ENCODE data around the gene CCDC116. TPM values are rescaled to one million over a fixed set of nuclear protein-coding genes. Genes with fewer than 3 reads are reported as not detected.

Gene CCDC116
- total and polyA plus RNA-seq, 4 donors: 0.37 to 0.74 (median 0.72) TPM

DNA sequence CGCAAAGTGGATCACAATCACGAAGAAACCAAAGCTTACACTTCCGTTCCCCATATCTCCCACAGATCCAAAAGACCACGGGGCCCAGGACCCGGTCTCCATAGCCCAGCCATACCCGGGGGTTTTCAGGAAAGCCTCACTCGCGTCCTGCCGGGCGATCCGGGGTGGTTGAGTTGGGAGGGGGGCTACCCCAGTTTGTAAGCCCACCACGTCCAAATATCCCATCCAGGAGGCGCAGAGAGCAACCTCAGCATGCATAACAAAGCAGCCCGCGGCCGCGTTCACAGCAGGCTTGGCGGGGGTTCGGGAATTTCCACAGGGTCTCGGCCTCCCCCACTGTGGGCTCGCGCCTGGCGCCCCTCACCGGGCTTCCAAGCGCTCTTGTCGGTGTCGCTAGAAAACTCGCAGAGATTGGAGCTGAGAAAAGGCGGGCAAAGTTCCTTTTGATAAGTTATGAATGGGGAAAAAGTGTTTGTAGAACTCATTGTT is 19.0 kb downstream of the CCDC116 start:
- Histone ChIP-seq H3K36me3 (ENCODE audit: control insufficient read depth in 4 of 4, insufficient read depth in 4 of 4, low read length in 4 of 4) (peaks cover 0 to 4% (median 2%) of the 10 kb centered on the region in 4 donors), H3K9ac (ENCODE audit: insufficient read depth in 1 of 2, low read length in 2 of 2) (peak overlapping the region in 1 of 2 donors; percentile 4), H3K27me3 (ENCODE audit: control insufficient read depth in 3 of 3, insufficient read depth in 3 of 3, low read length in 2 of 3) (no peaks in the 10 kb centered on the region), H3K4me3 (no peak overlapping the region), H3K4me1 (ENCODE audit: control insufficient read depth in 5 of 5, insufficient read depth in 5 of 5, low read length in 5 of 5) (peaks cover 4 to 24% (median 5%) of the 10 kb centered on the region in 5 donors), H3K27ac (ENCODE audit: low read depth in 1 of 2, low read length in 1 of 2) (peak overlapping the region; percentile 8 to 14), H3K9me3 (ENCODE audit: control insufficient read depth in 4 of 4, insufficient read depth in 3 of 4, low read length in 3 of 4) (no peaks in the 10 kb centered on the region)
- TF ChIP-seq, protein P1, sequence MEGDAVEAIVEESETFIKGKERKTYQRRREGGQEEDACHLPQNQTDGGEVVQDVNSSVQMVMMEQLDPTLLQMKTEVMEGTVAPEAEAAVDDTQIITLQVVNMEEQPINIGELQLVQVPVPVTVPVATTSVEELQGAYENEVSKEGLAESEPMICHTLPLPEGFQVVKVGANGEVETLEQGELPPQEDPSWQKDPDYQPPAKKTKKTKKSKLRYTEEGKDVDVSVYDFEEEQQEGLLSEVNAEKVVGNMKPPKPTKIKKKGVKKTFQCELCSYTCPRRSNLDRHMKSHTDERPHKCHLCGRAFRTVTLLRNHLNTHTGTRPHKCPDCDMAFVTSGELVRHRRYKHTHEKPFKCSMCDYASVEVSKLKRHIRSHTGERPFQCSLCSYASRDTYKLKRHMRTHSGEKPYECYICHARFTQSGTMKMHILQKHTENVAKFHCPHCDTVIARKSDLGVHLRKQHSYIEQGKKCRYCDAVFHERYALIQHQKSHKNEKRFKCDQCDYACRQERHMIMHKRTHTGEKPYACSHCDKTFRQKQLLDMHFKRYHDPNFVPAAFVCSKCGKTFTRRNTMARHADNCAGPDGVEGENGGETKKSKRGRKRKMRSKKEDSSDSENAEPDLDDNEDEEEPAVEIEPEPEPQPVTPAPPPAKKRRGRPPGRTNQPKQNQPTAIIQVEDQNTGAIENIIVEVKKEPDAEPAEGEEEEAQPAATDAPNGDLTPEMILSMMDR (IDR thresholded peaks at IDR 0.05; ENCODE audit: control extremely low read depth, extremely low read depth): no peak
- no peak for ATAC-seq (ENCODE audit: insufficient read depth, low FRiP score)
- WGBS, 2 donors: 1% methylated on average over 29 of the region's 29 CpGs
- DNase-seq: no peak

DNA sequence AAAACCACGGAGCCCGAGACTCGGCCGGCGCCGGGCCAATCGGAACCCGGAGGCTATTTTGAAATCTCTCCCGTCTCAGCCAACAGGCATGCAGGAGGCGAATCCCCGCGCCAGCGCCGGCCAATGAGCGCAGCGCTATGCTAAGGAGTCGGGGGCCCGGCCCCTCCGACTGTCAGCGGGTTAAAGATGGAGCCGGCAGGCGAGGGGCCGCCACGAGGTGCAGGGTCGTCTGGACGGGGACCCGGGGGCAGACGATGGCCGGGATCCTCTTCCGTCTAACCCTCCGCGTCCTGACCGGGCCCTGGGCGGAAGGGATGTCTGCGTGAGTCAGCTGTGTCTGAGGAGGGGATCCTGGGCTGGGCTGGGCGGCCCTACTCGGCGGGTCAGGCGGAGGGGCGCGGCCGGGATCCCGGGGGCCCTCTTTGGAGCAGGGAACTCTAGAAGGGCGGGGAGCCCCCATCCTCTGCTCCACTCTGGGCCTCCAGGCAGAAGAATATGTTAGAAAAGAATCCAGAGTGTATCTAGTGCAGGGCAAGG is 19.5 kb downstream of the CCDC116 start:
- Histone ChIP-seq H3K4me1 (ENCODE audit: control insufficient read depth in 5 of 5, insufficient read depth in 5 of 5, low read length in 5 of 5) (peaks cover 4 to 24% (median 5%) of the 10 kb centered on the region in 5 donors), H3K27me3 (ENCODE audit: control insufficient read depth in 3 of 3, insufficient read depth in 3 of 3, low read length in 2 of 3) (no peaks in the 10 kb centered on the region), H3K9me3 (ENCODE audit: control insufficient read depth in 4 of 4, insufficient read depth in 3 of 4, low read length in 3 of 4) (no peaks in the 10 kb centered on the region), H3K4me3 (peak overlapping the region; percentile 36), H3K9ac (ENCODE audit: insufficient read depth in 1 of 2, low read length in 2 of 2) (no peak overlapping the region), H3K27ac (ENCODE audit: low read depth in 1 of 2, low read length in 1 of 2) (no peak overlapping the region), H3K36me3 (ENCODE audit: control insufficient read depth in 4 of 4, insufficient read depth in 4 of 4, low read length in 4 of 4) (peaks cover 0 to 4% (median 2%) of the 10 kb centered on the region in 4 donors)
- DNase-seq (peak; percentile 93 to 95 (median 93)), ATAC-seq (ENCODE audit: insufficient read depth, low FRiP score) (peak; percentile 92)
- WGBS, 2 donors: 0% methylated on average over 43 to 44 of the region's 44 CpGs
- TF ChIP-seq, protein P1 (IDR thresholded peaks at IDR 0.05; ENCODE audit: control extremely low read depth, extremely low read depth): no peak

DNA sequence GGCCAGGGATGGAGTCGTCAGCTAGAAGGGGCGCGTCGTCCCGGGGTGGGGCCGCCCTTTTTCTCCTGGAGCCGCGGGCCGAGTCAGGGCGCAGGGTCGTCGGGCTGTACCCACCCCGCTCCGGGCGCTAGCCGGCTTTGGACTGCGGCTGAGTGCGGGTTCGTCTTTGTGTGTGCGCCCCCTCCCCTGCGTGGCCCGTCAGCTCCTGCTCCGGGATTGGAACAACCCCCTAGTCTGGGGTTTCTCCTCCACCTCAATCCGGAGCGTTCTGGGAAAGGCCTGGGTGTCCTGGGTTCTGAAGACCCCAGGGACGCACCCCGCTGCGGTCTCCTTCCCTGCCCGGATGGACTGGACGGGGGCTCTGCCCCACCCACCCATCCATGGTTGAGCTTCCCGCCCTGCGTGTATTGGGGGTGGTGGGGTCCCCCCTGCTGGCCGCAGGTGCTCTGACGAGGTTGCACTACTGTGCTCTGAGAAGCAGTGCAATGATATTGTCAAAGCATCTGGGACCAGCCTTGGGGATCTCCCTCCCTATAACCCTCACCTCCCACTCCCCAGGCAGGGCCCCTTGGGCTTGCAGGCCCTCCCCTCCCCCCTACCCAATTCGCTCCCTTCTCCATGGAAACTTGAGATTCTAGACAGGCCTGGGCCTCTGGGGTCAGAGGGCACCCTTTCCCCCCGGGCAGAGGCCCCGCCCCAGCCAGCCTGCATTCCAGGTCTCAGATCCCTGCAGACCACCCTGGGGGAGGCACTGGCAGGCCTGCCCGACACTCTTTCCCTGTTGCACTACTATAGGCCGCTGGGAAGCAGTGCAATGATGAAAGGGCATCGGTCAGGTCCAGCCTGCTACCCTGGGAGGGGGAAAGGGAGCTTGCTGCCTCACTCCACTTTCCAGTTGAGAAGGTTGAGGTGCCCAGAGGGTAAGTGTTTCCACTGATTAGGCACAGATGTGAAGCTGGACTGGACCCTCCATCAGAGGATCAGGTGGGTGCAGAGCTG is 20.3 kb downstream of the CCDC116 start:
- DNase-seq: no peak
- peaks cover 4 to 24% (median 6%) of the 10 kb centered on the region in 5 donors for H3K4me1 ChIP-seq (ENCODE audit: control insufficient read depth in 5 of 5, insufficient read depth in 5 of 5, low read length in 5 of 5)
- no peak overlapping the region for H3K4me3 ChIP-seq
- TF ChIP-seq, protein P1 (IDR thresholded peaks at IDR 0.05; ENCODE audit: control extremely low read depth, extremely low read depth): no peak
- WGBS, 2 donors: 27 to 34% methylated on average over 39 to 40 of the region's 40 CpGs
- H3K9me3 ChIP-seq (ENCODE audit: control insufficient read depth in 4 of 4, insufficient read depth in 3 of 4, low read length in 3 of 4): no peaks in the 10 kb centered on the region
- no peak overlapping the region for H3K9ac ChIP-seq (ENCODE audit: insufficient read depth in 1 of 2, low read length in 2 of 2)
- peaks cover 0 to 4% (median 2%) of the 10 kb centered on the region in 4 donors for H3K36me3 ChIP-seq (ENCODE audit: control insufficient read depth in 4 of 4, insufficient read depth in 4 of 4, low read length in 4 of 4)
- no peaks in the 10 kb centered on the region for H3K27me3 ChIP-seq (ENCODE audit: control insufficient read depth in 3 of 3, insufficient read depth in 3 of 3, low read length in 2 of 3)
- peak; percentile 2 for ATAC-seq (ENCODE audit: insufficient read depth, low FRiP score)
- H3K27ac ChIP-seq (ENCODE audit: low read depth in 1 of 2, low read length in 1 of 2): no peak overlapping the region
